ENCODE results near the gene CCR1. TPM values are rescaled to one million over a fixed set of nuclear protein-coding genes. Genes with fewer than 3 reads are reported as not detected.
A peak's percentile ranks its signal among the peaks of the same experiment; 100 is the strongest.

CCR1 gene
- total and polyA plus RNA-seq, 9 of the 15 experiments (the other 6 are each of a cell fraction or from before 2014, with no cell fraction given), result not detected

GRCh38 chr3:46215810-46216414, 7.8 kb upstream of the CCR1 start (continued):
- TF ChIP-seq PKNOX1 (IDR thresholded peaks at IDR 0.05), result no peak

GRCh38 chr3:46214751-46215352, 6.7 kb upstream of the CCR1 start:
- CTCF ChIA-PET (ENCODE audit: low intra/inter-chr PET ratio), result interaction anchor here (0.5 to 2.0 kb wide), 3 partner anchors 213 to 414 kb away, joined by 3 to 6 read pairs (median 3); no protein-coding TSS in a partner anchor
- Histone ChIP-seq H3K27me3 (ENCODE audit: control insufficient read depth in 2 of 2, insufficient read depth in 2 of 2, low read length in 2 of 2) (no peaks in the 10 kb centered on the region), H3K4me2 (ENCODE audit: insufficient read depth, low read length) (no peak overlapping the region), H3K4me3 (no peak overlapping the region), H3K4me1 (replicated peaks in 1 of 2; ENCODE audit: control insufficient read depth in 2 of 2, insufficient read depth in 2 of 2, low read length in 2 of 2) (no peaks in the 10 kb centered on the region), H3K79me2 (ENCODE audit: control insufficient read depth, insufficient read depth, low read length) (no peaks in the 10 kb centered on the region), H3K27ac (ENCODE audit: extremely low read depth, low read depth, low read length) (no peak overlapping the region), H3K9me1 (ENCODE audit: control insufficient read depth, insufficient read depth, low read length) (no peaks in the 10 kb centered on the region), H3K9me3 (replicated peaks; ENCODE audit: control insufficient read depth, insufficient read depth, low read depth, low read length) (no peaks in the 10 kb centered on the region), H3K36me3 (ENCODE audit: control insufficient read depth, insufficient read depth, low read length) (no peaks in the 10 kb centered on the region), H2AFZ (ENCODE audit: low read depth, low read length) (no peak overlapping the region), H4K20me1 (replicated peaks; ENCODE audit: control insufficient read depth, insufficient read depth, low read length) (no peaks in the 10 kb centered on the region), H3K9ac (ENCODE audit: insufficient read depth in 1 of 2, low read depth in 2 of 2, low read length in 2 of 2) (no peak overlapping the region)
- ATAC-seq (peak; percentile 79), DNase-seq (ENCODE audit: extremely low read depth in 1 of 4, low spot score in 3 of 4) (peak in 2 of 4 experiments; percentile 24 to 32), FAIRE-seq (no peak)
- no TSS peak for BruUV-seq (replicated peaks)
- intact Hi-C loops (cut with micrococcal nuclease) (loop anchor here (2.0 to 5.0 kb wide), 2 partner anchors 152 to 212 kb away; no protein-coding TSS in a partner anchor), in situ Hi-C loops (cut with MboI) (no loop called here)
- POLR2A ChIA-PET, result interaction anchor here (0.9 to 1.0 kb wide), 2 partner anchors 12 to 23 kb away, joined by 3 to 4 read pairs; no protein-coding TSS in a partner anchor
- 6% methylated on average over 1 of the region's 1 CpG for WGBS (ENCODE audit: insufficient coverage, low coverage, missing lambda C conversion rate)
- TF ChIP-seq CLOCK (CRISPR knock-in tag; IDR thresholded peaks at IDR 0.05; ENCODE audit: borderline replicate concordance) (no peak), RAD21 (CRISPR knock-in tag; conservative IDR thresholded peaks at IDR 0.05 in 1 of 2, IDR thresholded peaks at IDR 0.05 in 1 of 2) (peak; percentile 59 to 68), HMGXB4 (CRISPR knock-in tag; IDR thresholded peaks at IDR 0.05) (no peak), CTCF (IDR thresholded peaks at IDR 0.05 in 2 of 3, conservative IDR thresholded peaks at IDR 0.05 in 1 of 3; ENCODE audit: insufficient read depth in 2 of 3, low read depth in 1 of 3, low read length in 3 of 3) (peak; percentile 49 to 60 (median 58)), ZFP91 (CRISPR knock-in tag; IDR thresholded peaks at IDR 0.05) (no peak)

All from K562 (cell line).